CD14-positive monocyte (primary cell): Measurements from ENCODE around the gene FSTL1. TPM values are rescaled to one million over a fixed set of nuclear protein-coding genes. Genes with fewer than 3 reads are reported as not detected.
"Not testable (repeated sequence)": the region's sequence is repeated elsewhere in the genome, so short reads cannot be mapped to it uniquely, and the experiment has no call there.

Source experiments
- DNase-seq, 3 donors: peaks; one replicate each; pipeline ENCODE4 v3.0.0-alpha.2; 2011 to 2022
- H2AFZ ChIP-seq: 2 replicates; pipeline ENCODE4 v1.6.0; 2012; ENCODE audit warnings: mild to moderate bottlenecking, low read depth, low read length, inconsistent platforms; ENCODE audit not compliant: insufficient read depth, poor library complexity, severe bottlenecking
- H3K27ac ChIP-seq, 2 donors: 1 replicate in 1 of 2; 2 replicates in 1 of 2; pipeline ENCODE4 v1.5.1; 2012 to 2013; ENCODE audit warnings: low read length in 2 of 2, control low read depth in 1 of 2, inconsistent platforms in 1 of 2, low read depth in 1 of 2, mild to moderate bottlenecking in 1 of 2
- H3K27me3 ChIP-seq, 2 donors: one replicate each; pipeline versions ENCODE4 v1.6.0 to v1.6.1; 2011 to 2013; ENCODE audit warnings: low read length in 2 of 2; ENCODE audit not compliant: control insufficient read depth in 2 of 2, insufficient read depth in 2 of 2
- H3K36me3 ChIP-seq, 2 donors: replicated peaks in 1 of 2; 1 replicate in 1 of 2; 2 replicates in 1 of 2; pipeline versions ENCODE4 v1.5.1 to v1.6.1; 2012 to 2013; ENCODE audit warnings: low read length in 2 of 2, control low read depth in 1 of 2, inconsistent platforms in 1 of 2, mild to moderate bottlenecking in 1 of 2; ENCODE audit not compliant: insufficient read depth in 2 of 2, control insufficient read depth in 1 of 2
- H3K4me1 ChIP-seq, 2 donors: 1 replicate in 1 of 2; 2 replicates in 1 of 2; pipeline versions ENCODE4 v1.5.1 to v1.6.1; 2012 to 2013; ENCODE audit warnings: low read length in 2 of 2, control low read depth in 1 of 2, inconsistent platforms in 1 of 2, mild to moderate bottlenecking in 1 of 2, moderate library complexity in 1 of 2; ENCODE audit not compliant: insufficient read depth in 2 of 2, control insufficient read depth in 1 of 2
- H3K4me2 ChIP-seq: replicated peaks from 2 replicates; pipeline ENCODE3; 2012; ENCODE audit warnings: low read length, moderate library complexity, mild to moderate bottlenecking; ENCODE audit not compliant: poor library complexity, severe bottlenecking; ENCODE audit errors: extremely low read depth
- H3K4me3 ChIP-seq, 3 experiments: fragments of 200-600 bp in 1 of 3; sonication (generic) in 1 of 3; replicated peaks in 1 of 3; 1 replicate in 2 of 3; 2 replicates in 1 of 3; pipeline ENCODE4 v1.5.1; 2011 to 2013; ENCODE audit warnings: low read length in 3 of 3, mild to moderate bottlenecking in 3 of 3, control low read depth in 2 of 3, low read depth in 2 of 3, inconsistent platforms in 1 of 3, moderate library complexity in 1 of 3
- H3K79me2 ChIP-seq: 2 replicates; pipeline ENCODE4 v1.6.0; 2012; ENCODE audit warnings: mild to moderate bottlenecking, control low read depth, inconsistent platforms, low read length, moderate library complexity; ENCODE audit not compliant: insufficient read depth
- H3K9ac ChIP-seq: 2 replicates; pipeline ENCODE4 v1.6.0; 2017; ENCODE audit warnings: low read length, mild to moderate bottlenecking; ENCODE audit not compliant: insufficient read depth, poor library complexity, severe bottlenecking
- H3K9me3 ChIP-seq, 2 donors: replicated peaks in 1 of 2; 1 replicate in 1 of 2; 2 replicates in 1 of 2; pipeline versions ENCODE4 v1.5.1 to v1.6.1; 2012 to 2013; ENCODE audit warnings: low read length in 2 of 2, control low read depth in 1 of 2; ENCODE audit not compliant: control insufficient read depth in 1 of 2, insufficient read depth in 1 of 2
- H4K20me1 ChIP-seq: 2 replicates; pipeline ENCODE4 v1.6.0; 2012; ENCODE audit warnings: mild to moderate bottlenecking, low read length, control low read depth, moderate library complexity; ENCODE audit not compliant: insufficient read depth
- H3K27ac Mint-ChIP-seq, 7 donors: one replicate each; pipeline ENCODE4 v1.8.0; 2020; ENCODE audit warnings: mild to moderate bottlenecking in 7 of 7, mixed read lengths in 7 of 7, moderate library complexity in 6 of 7, inconsistent platforms in 2 of 7
- H3K27me3 Mint-ChIP-seq, 3 donors: one replicate each; pipeline ENCODE4 v1.8.0; 2021 to 2022; ENCODE audit warnings: low read depth in 3 of 3, mild to moderate bottlenecking in 3 of 3, mixed read lengths in 3 of 3, moderate library complexity in 3 of 3, inconsistent platforms in 1 of 3
- H3K36me3 Mint-ChIP-seq, 2 donors: one replicate each; pipeline ENCODE4 v1.8.0; 2020; ENCODE audit warnings: mixed read lengths in 2 of 2, inconsistent platforms in 1 of 2, mild to moderate bottlenecking in 1 of 2
- H3K4me1 Mint-ChIP-seq: one replicate; pipeline ENCODE4 v1.8.0; 2020; ENCODE audit warnings: mild to moderate bottlenecking, mixed read lengths
- H3K4me3 Mint-ChIP-seq, 2 donors: one replicate each; pipeline ENCODE4 v1.8.0; 2020; ENCODE audit warnings: mild to moderate bottlenecking in 2 of 2, mixed read lengths in 2 of 2, moderate library complexity in 1 of 2
- H3K9me3 Mint-ChIP-seq, 7 donors: one replicate each; pipeline ENCODE4 v1.8.0; 2020 to 2022; ENCODE audit warnings: mixed read lengths in 7 of 7, mild to moderate bottlenecking in 6 of 7, moderate library complexity in 6 of 7, inconsistent platforms in 2 of 7
- WGBS: methylation state at CpG from one replicate; pipeline ENCODE4 v1.1.5; 2013; ENCODE audit warnings: missing lambda C conversion rate; ENCODE audit not compliant: insufficient coverage; 5-methylcytosine and 5-hydroxymethylcytosine counted together
- intact Hi-C, 2 donors: fragments of 100-400 bp; cut with micrococcal nuclease; formaldehyde crosslinking; loops; one replicate each; pipeline versions ENCODE4 v1.15.0 to v1.15.1; 2023
- polyA plus RNA-seq, 3 donors: library from polyadenylated mRNA; depleted of rRNA in 1 of 3; unstranded in 2 of 3; stranded (reverse) in 1 of 3; fragments of 300-500 nt in 2 of 3; fragments of >200 nt in 1 of 3; fragmentation: Illumina TruSeq in 2 of 3; gene quantifications; 1 replicate in 2 of 3; 2 replicates in 1 of 3; pipeline ENCODE4 v1.2.3, GENCODE V29; 2012 to 2021
- TF ChIP-seq, protein P1 (sequence below): fragments of 200-600 bp; IDR thresholded peaks from one replicate; pipeline ENCODE4 v1.8.0; 2022; ENCODE audit warnings: antibody characterized with exemption, mild to moderate bottlenecking

The FSTL1 gene
- polyA plus RNA-seq, 3 donors: 0.13 to 0.44 (median 0.29) TPM

GRCh38 chr3:120382941-120383447 lies 67.8 kb downstream of the FSTL1 start:
- no peaks in the 10 kb centered on the region for H4K20me1 ChIP-seq
- Mint-ChIP-seq H3K27ac (no peak overlapping the region), H3K4me3 (no peak overlapping the region), H3K9me3 (peaks cover 0 to 5% (median 3%) of the 10 kb centered on the region in 7 donors), H3K27me3 (no peaks in the 10 kb centered on the region), H3K36me3 (no peaks in the 10 kb centered on the region), H3K4me1 (no peaks in the 10 kb centered on the region)
- TF ChIP-seq, protein P1, sequence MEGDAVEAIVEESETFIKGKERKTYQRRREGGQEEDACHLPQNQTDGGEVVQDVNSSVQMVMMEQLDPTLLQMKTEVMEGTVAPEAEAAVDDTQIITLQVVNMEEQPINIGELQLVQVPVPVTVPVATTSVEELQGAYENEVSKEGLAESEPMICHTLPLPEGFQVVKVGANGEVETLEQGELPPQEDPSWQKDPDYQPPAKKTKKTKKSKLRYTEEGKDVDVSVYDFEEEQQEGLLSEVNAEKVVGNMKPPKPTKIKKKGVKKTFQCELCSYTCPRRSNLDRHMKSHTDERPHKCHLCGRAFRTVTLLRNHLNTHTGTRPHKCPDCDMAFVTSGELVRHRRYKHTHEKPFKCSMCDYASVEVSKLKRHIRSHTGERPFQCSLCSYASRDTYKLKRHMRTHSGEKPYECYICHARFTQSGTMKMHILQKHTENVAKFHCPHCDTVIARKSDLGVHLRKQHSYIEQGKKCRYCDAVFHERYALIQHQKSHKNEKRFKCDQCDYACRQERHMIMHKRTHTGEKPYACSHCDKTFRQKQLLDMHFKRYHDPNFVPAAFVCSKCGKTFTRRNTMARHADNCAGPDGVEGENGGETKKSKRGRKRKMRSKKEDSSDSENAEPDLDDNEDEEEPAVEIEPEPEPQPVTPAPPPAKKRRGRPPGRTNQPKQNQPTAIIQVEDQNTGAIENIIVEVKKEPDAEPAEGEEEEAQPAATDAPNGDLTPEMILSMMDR: no peak
- H3K27me3 ChIP-seq: no peaks in the 10 kb centered on the region
- H3K4me1 ChIP-seq: no peaks in the 10 kb centered on the region
- no peaks in the 10 kb centered on the region for H3K79me2 ChIP-seq
- H2AFZ ChIP-seq: no peak overlapping the region
- H3K9me3 ChIP-seq: no peaks in the 10 kb centered on the region
- no peak overlapping the region for H3K27ac ChIP-seq
- H3K36me3 ChIP-seq: no peaks in the 10 kb centered on the region
- 79% methylated on average over 2 of the region's 2 CpGs for WGBS
- H3K4me3 ChIP-seq: no peak overlapping the region
- no peak for DNase-seq
- no peak overlapping the region for H3K9ac ChIP-seq
- intact Hi-C loops: no loop called here
- H3K4me2 ChIP-seq: no peak overlapping the region

DNA sequence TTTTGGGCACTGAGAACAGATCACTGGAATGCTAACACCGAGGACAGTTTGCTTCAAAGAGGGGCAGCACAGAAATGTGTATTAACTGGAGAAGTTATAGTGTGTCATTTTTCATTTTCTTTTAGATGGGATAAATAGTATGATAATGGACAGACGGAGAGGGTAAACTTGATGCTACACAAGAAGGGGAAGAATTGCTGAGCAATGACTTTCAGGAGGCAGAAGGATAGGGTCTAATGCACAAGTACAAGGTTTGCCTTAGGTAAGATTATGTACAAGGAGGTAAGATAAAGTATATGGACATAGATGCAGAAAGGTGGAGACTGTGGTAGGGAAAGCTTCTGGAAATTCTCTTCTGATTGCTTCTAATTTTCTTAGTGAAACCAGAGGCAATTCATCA lies 69.3 kb downstream of the FSTL1 start:
- Histone ChIP-seq H3K9ac (no peak overlapping the region), H3K79me2 (no peaks in the 10 kb centered on the region), H3K36me3 (no peaks in the 10 kb centered on the region), H4K20me1 (no peaks in the 10 kb centered on the region), H3K4me3 (no peak overlapping the region), H3K4me2 (no peak overlapping the region), H2AFZ (no peak overlapping the region), H3K9me3 (no peaks in the 10 kb centered on the region), H3K27ac (no peak overlapping the region), H3K27me3 (no peaks in the 10 kb centered on the region), H3K4me1 (no peaks in the 10 kb centered on the region)
- no peaks in the 10 kb centered on the region for H3K36me3 Mint-ChIP-seq
- H3K27ac Mint-ChIP-seq: no peak overlapping the region
- H3K4me3 Mint-ChIP-seq: no peak overlapping the region
- DNase-seq: no peak
- no peaks in the 10 kb centered on the region for H3K4me1 Mint-ChIP-seq
- WGBS: 97% methylated on average over 2 of the region's 2 CpGs
- TF ChIP-seq, protein P1: no peak
- peaks cover 0 to 6% (median 3%) of the 10 kb centered on the region in 7 donors for H3K9me3 Mint-ChIP-seq
- intact Hi-C loops: no loop called here
- no peaks in the 10 kb centered on the region for H3K27me3 Mint-ChIP-seq

DNA sequence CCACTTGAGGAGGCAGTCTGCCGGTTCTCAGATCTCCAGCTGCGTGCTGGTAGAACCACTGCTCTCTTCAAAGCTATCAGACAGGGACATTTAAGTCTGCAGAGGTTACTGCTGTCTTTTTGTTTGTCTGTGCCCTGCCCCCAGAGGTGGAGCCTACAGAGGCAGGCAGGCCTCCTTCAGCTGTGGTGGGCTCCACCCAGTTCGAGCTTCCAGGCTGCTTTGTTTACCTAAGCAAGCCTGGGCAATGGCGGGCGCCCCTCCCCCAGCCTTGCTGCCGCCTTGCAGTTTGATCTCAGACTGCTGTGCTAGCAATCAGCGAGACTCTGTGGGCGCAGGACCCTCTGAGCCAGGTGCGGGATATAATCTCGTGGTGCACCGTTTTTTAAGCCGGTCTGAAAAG lies 72.8 kb downstream of the FSTL1 start:
- H3K4me3 Mint-ChIP-seq, H3K9me3 Mint-ChIP-seq, H3K27me3 Mint-ChIP-seq, H3K79me2 ChIP-seq, H3K36me3 Mint-ChIP-seq, H3K27me3 ChIP-seq, H3K36me3 ChIP-seq, H3K9me3 ChIP-seq, DNase-seq, H3K4me2 ChIP-seq, H3K27ac Mint-ChIP-seq, H3K4me3 ChIP-seq, H4K20me1 ChIP-seq, intact Hi-C loops, H3K4me1 Mint-ChIP-seq, H3K4me1 ChIP-seq, H3K27ac ChIP-seq, H3K9ac ChIP-seq, H2AFZ ChIP-seq: not testable (repeated sequence)
- WGBS: 83% methylated on average over 1 of the region's 12 CpGs
